Uterine smooth muscle cell (primary cell): ENCODE data around the gene TSPAN3. TPM values are rescaled to one million over a fixed set of nuclear protein-coding genes. Genes with fewer than 3 reads are reported as not detected.

Source experiments
- total RNA-seq: library from RNA; depleted of rRNA; stranded (reverse); fragments of >200 nt; gene quantifications from 2 replicates; pipeline ENCODE4 v1.2.3, GENCODE V29; 2014

Gene TSPAN3
- 177 and 182 TPM in 2 replicates for total RNA-seq

DNA sequence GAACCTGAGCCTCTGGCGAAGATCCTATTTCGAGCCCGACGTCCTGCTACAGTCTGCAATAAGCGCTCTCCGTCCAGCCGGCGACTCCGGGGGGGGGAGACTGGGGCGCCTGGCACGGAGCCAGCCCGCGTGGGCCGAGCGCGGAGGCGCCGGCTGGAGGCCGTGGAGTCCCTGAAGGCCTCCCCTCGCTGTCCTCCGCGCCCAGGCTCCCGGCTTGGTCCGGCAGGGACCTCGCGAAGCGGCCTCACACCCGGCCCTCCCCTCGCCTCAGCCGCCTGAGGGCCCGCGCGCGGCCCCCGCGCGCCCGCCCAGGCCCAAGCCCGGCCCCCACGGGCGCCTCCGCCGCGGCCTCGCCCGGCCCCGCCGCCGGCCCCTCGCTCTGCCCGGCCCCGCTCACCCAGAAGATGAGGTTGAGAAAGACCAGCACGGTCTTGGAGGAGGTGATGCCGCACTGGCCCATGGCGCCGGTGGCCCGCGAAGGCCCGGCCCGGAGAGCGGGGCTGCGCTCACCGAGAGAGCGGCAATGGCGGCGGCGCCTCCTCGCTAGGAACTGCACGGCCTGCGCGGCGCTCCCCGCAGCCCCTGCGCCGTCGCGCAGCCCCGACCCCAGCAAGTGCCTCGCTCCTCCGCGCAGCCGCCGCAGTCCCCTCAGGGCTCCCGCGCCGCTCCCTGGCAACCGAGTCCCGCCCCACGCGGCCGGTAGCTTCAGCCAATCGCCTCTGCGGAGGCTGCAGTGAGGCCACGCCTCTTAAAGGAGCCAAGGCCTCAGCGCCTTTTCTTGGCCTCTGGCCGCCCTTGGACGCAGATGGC, at the start of gene TSPAN3:
TSS of gene TSPAN3 (minus strand) at position 615 of the 810 bp plus-strand sequence. CDS start at position 460, 155 bp downstream.

DNA sequence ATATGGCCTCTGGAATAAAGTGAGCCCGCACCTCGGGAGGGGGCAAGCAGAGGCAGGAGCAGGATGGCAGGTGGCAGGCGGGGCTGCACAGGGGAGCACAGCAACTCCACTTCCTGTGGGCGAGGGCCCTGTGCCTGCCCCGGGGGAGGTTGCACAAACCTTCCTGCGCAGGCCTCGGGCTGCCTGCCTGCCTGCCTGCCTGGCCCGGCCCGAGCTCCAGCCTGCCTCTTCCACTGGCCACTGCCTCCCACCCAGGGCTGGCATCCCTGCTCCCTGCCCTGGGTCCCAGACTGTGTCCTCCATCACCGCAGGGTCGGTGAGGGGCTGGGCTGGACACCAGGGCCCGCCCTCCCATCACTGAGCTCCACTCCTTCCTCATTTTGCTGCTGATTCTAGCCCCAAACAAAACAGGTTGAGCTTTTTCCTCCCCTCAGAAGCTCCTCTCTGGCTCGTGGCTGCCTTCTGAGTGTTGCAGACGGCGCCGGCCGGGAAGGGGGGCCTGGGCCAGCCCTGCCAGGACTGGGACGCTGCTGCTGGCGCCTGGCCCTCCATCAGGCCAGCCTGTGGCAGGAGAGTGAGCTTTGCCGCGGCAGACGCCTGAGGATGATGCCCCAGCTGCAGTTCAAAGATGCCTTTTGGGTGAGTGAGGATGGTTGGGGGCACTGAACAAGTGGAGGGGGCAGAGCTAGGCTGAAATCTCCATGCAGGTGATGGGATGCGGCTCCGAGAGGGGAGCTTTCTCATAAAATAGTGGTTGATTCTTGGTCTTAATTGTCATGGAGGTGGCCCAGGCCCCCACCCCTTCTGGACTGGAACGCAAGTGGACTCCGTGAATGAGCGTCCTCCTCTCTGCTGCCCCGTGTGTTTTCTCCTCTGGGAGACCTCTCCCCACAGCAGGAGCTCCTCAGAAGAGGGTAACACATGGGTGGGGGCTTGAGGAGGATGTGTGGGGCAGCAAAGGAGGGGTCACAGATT, 75.7 kb downstream of the TSPAN3 start, which contains the start of gene PSTPIP1:
TSS of gene PSTPIP1 (plus strand) at position 156 of the 975 bp plus-strand sequence. CDS start at position 604, 448 bp downstream.

Other genes with a start within 250 kb of the TSPAN3 start
- gene SCAPER, start 165.8 kb downstream of the TSPAN3 start, total RNA-seq: 7.7 and 9.6 TPM in 2 replicates
- gene RCN2, start 139.4 kb downstream of the TSPAN3 start, total RNA-seq: 57.0 and 69.4 TPM in 2 replicates
- 0.11 TPM in 1 of 2 replicates, not detected in the other for gene PSTPIP1, start 76.0 kb downstream of the TSPAN3 start, total RNA-seq